ENCODE results near the gene DNAH5.

Gene DNAH5

GRCh38 chr5:13700626-13701025, 243.9 kb downstream of the DNAH5 start:
- no peak for DNase-seq (ENCODE audit: low spot score)

- no peak for DNase-seq (ENCODE audit: low spot score)
Observed at GRCh38 chr5:13698885-13699284, 245.6 kb downstream of the DNAH5 start.

DNA sequence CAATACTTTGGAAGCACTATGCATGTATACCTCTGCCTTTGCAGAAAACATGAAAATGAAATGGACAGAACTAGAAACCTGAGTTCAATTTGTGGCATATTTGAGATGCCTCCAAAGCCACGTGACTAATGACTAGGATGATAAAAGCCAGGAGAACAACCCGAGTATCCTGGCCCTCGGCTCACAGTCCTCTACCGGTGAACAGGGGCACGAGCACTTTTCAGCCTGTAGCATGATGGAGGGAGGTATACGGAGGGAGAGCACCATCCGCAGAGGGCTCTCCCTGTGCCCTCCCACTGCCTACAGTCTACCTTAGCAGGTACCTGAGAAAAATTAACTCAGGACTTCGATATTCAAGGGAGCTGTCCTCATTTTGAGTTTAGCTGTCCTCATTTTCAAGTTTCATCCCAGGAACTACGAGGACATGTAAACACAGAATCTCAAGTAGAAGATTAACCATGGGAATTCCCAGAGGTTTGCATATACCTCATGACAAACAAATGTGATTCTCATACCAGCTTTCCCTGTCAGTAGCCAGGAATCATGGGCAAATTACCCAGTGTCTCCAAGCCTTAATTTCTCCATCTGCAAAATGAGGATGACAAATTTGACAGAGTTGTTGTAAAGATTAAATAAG, 249.3 kb downstream of the DNAH5 start:
- DNase-seq (ENCODE audit: low spot score), result no peak

- DNase-seq (ENCODE audit: low spot score), result no peak
Observed at GRCh38 chr5:13692172-13692571, 252.3 kb downstream of the DNAH5 start.

DNA sequence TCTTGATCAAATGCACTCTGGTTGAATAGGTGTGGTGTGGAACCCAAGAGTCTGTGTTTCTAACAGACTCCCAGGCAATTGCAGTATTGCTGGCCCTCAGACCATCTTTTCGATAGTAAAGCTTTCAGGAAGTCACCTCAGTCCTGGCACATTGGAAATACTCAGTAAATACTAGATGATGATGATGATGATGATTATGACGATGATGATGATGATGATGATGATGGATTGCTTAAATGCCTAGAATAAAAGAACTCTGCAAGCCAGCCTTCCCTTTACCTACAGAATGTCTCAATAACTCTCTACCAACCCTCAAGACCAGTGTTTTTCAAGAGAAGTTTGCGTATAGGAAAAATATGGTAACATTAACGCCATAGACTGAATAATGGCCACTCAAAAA, 268.0 kb downstream of the DNAH5 start:
- no peak for DNase-seq (ENCODE audit: low spot score)

DNA sequence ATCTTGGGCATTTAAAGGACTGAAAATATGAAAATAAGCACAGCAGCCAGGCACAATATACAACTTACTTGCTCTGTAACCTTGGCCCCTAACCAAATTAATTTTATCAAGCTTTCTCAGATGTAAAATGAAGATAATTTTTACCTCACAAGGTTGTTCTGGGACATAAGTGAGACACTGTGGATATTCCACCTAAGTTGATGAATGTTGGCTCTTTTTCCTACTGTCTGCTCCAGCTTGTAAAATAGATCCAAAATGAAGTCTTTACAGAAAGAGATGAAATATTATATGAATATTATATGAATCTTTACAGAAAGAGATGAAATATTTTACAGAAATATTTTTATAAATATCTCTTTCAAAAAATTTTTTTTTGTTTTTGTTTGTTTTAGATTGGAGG, 270.1 kb downstream of the DNAH5 start:
- DNase-seq (ENCODE audit: low spot score), result no peak

GRCh38 chr5:13673511-13673910, 271.0 kb downstream of the DNAH5 start:
- DNase-seq (ENCODE audit: low spot score), result no peak

DNA sequence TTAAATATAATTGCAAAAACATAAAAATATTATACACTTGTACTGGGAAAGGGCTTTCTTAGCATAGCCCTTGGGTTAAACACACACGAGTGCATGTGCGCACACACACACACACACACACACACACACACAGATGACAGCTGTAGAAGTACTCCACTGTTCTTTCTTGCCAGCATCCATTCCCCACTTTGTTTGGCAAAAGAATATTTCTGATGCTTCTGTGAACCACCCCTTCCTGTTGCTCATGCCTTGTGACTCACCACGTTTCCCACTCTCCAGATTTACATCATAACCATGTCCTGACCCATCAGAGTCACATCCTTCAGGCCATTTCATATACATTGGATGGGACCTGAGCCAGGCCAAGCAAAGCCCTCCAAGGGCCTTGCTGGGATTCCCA, 280.1 kb downstream of the DNAH5 start:
- no peak for DNase-seq (ENCODE audit: low spot score)

DNA sequence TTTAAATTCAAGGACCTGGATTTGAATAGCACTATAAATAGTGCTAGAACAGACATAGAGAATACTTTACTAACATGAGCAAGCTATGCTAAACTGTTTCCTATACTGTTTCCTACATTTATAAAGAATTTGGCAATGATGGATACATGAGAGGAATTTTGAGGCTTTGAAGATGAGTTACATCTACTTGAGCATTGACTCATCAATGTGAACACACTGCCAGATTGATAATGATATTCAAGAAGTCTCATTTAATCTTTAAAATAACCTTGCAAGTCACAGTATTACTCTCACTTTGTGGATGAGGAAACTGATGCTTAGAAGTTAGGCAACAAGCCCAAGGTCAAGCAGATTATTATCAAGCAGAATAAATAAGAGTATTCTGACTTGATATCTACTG, 281.9 kb downstream of the DNAH5 start:
- DNase-seq (ENCODE audit: low spot score), result no peak

- no peak for DNase-seq (ENCODE audit: low spot score)
Observed at GRCh38 chr5:13661272-13661671, 283.2 kb downstream of the DNAH5 start.

GRCh38 chr5:13660072-13660471, 284.4 kb downstream of the DNAH5 start:
- no peak for DNase-seq (ENCODE audit: low spot score)

- DNase-seq (ENCODE audit: low spot score), result no peak
Observed at GRCh38 chr5:13659391-13659790, 285.1 kb downstream of the DNAH5 start.

- DNase-seq (ENCODE audit: low spot score), result no peak
Observed at GRCh38 chr5:13658761-13659160, 285.7 kb downstream of the DNAH5 start.

GRCh38 chr5:13658152-13658551, 286.3 kb downstream of the DNAH5 start:
- no peak for DNase-seq (ENCODE audit: low spot score)

DNA sequence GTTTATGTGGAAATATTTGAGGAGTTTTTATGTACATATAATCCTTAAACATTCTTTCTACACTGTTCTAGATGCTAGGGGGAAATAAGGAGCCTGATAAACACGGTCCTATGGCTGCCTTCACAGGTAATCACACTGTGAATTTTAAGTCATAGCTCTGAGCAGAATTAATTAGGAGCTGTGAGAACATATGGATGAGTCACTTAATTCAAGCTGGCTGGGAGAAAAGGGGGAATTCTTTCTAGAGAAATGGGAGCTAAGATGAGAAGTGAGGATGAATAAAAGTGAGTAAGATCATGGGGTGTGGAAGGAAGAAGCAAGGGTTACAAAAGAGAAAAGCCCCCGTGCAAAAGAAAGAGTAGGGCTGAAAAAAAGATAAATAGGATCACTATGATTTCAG, 290.8 kb downstream of the DNAH5 start:
- no peak for DNase-seq (ENCODE audit: low spot score)

GRCh38 chr5:13649656-13650055, 294.8 kb downstream of the DNAH5 start:
- no peak for DNase-seq (ENCODE audit: low spot score)

DNA sequence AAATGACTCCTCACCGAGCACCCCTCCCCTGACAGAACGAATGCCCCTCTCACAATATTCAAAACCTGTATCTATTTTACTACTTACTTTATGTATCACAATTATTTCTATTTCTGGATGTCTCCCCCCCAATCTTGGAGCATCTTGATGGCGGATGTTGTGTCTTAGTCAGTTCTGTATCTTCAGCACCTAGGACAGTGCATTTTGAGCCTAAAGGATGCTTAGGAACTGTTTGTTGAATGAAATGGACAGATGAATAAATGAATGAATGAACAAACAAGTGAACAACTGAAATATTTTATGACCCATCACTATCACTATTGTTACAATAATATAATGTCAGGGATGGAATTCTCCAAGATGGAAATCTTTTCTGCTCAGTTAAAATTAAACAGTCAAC, 295.7 kb downstream of the DNAH5 start:
- DNase-seq (ENCODE audit: low spot score), result no peak

- no peak for DNase-seq (ENCODE audit: low spot score)
Observed at GRCh38 chr5:13643734-13644133, 300.8 kb downstream of the DNAH5 start.

DNA sequence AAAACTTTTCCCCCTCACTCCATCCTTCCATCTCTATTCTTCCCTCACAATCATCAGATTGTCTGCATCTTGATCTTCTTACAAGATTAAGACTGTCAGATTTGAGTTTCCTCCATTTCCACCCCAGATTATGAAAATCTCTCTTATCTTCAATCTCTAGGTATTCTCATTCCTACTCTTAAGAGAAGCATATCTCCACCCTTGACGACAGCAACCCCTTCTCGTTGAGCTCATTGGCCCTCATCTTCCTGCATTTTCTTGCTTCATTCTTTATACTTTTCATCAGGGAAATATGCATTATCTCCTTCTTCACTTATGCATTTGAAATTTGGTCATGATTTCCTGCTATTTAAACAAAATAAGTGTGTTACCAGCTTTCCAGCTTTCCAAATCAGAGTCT, 301.3 kb downstream of the DNAH5 start:
- DNase-seq (ENCODE audit: low spot score), result no peak

All from NAMALWA (cell line).